ENCODE data around the gene PTPN14.

GRCh38 chr1:214452152-214452784, 99.1 kb downstream of the PTPN14 start:
- TF ChIP-seq CTCF (IDR thresholded peaks at IDR 0.05) (peak; percentile 61), POLR2AphosphoS5 (IDR thresholded peaks at IDR 0.05; ENCODE audit: low read depth, low read length) (no peak), REST (IDR thresholded peaks at IDR 0.05; ENCODE audit: insufficient read depth in 1 of 2, low read depth in 2 of 2, low read length in 1 of 2) (no peak), TCF7L2 (IDR thresholded peaks at IDR 0.05; ENCODE audit: low read depth, low read length) (no peak)

Data from Panc1 (cell line).